ENCODE results near the gene STX16.

STX16 gene

GRCh38 chr20:58677808-58678207, 26.7 kb downstream of the STX16 start:
- Histone ChIP-seq H3K36me3 (ENCODE audit: insufficient read depth, low read length) (peaks cover 67% of the 10 kb centered on the region), H3K9me2 (ENCODE audit: low read depth, low read length) (no peaks in the 10 kb centered on the region), H3K4me3 (ENCODE audit: low read depth, low read length, poor library complexity, severe bottlenecking) (no peak overlapping the region), H3K9ac (ENCODE audit: low read length) (no peak overlapping the region), H3K4me1 (ENCODE audit: insufficient read depth, low read length, severe bottlenecking) (no peaks in the 10 kb centered on the region), H3K27me3 (ENCODE audit: insufficient read depth, low read length) (no peaks in the 10 kb centered on the region), H3K79me2 (ENCODE audit: insufficient read depth, low read length) (no peaks in the 10 kb centered on the region), H3F3A (ENCODE audit: insufficient read depth, low read length) (no peaks in the 10 kb centered on the region), H3K9me3 (ENCODE audit: low read length) (no peaks in the 10 kb centered on the region), H4K20me1 (ENCODE audit: insufficient read depth, low read length) (no peaks in the 10 kb centered on the region), H2AFZ (ENCODE audit: low read length) (no peak overlapping the region), H3K27ac (ENCODE audit: low read depth, low read length, poor library complexity, severe bottlenecking) (no peak overlapping the region), H3K4me2 (ENCODE audit: low read length) (no peak overlapping the region)
- no peak for TF ChIP-seq CTCF (IDR thresholded peaks at IDR 0.05; ENCODE audit: low read length)
- TF ChIP-seq EZH2 (IDR thresholded peaks at IDR 0.05; ENCODE audit: borderline replicate concordance, low read length): no peak

DNA sequence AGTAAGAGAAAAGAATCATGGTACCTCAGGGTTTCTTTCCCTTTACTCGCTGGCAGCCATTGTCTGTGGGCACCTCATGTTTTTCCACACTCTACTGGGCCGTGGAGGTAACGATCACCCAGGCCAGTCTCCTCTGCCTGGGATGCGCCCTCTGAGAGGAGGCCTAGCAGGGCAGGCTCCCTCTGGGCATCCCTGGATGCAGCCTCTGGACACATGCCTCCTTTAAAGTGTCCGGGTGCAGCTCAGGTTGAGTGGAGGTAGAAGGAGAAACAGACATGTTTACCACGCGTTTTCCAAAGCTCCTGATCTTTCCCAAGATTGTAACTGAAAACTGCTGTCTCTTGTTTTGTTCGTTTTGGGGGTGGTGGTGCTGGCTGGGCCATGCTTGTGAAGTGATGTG, 27.7 kb downstream of the STX16 start:
- Histone ChIP-seq H3K27ac (ENCODE audit: low read depth, low read length, poor library complexity, severe bottlenecking) (no peak overlapping the region), H3K9me2 (ENCODE audit: low read depth, low read length) (no peaks in the 10 kb centered on the region), H3K9me3 (ENCODE audit: low read length) (no peaks in the 10 kb centered on the region), H3K4me3 (ENCODE audit: low read depth, low read length, poor library complexity, severe bottlenecking) (no peak overlapping the region), H3K4me1 (ENCODE audit: insufficient read depth, low read length, severe bottlenecking) (no peaks in the 10 kb centered on the region), H3K4me2 (ENCODE audit: low read length) (no peak overlapping the region), H3K36me3 (ENCODE audit: insufficient read depth, low read length) (peaks cover 57% of the 10 kb centered on the region), H3K27me3 (ENCODE audit: insufficient read depth, low read length) (no peaks in the 10 kb centered on the region), H3K79me2 (ENCODE audit: insufficient read depth, low read length) (no peaks in the 10 kb centered on the region), H3F3A (ENCODE audit: insufficient read depth, low read length) (no peaks in the 10 kb centered on the region), H2AFZ (ENCODE audit: low read length) (no peak overlapping the region), H4K20me1 (ENCODE audit: insufficient read depth, low read length) (no peaks in the 10 kb centered on the region), H3K9ac (ENCODE audit: low read length) (no peak overlapping the region)
- TF ChIP-seq EZH2 (IDR thresholded peaks at IDR 0.05; ENCODE audit: borderline replicate concordance, low read length) (no peak), CTCF (IDR thresholded peaks at IDR 0.05; ENCODE audit: low read length) (no peak)

- Histone ChIP-seq H3K4me2 (ENCODE audit: low read length) (no peak overlapping the region), H3K4me3 (ENCODE audit: low read depth, low read length, poor library complexity, severe bottlenecking) (no peak overlapping the region), H3K27ac (ENCODE audit: low read depth, low read length, poor library complexity, severe bottlenecking) (no peak overlapping the region), H3F3A (ENCODE audit: insufficient read depth, low read length) (no peaks in the 10 kb centered on the region), H2AFZ (ENCODE audit: low read length) (no peak overlapping the region), H3K79me2 (ENCODE audit: insufficient read depth, low read length) (no peaks in the 10 kb centered on the region), H3K9me3 (ENCODE audit: low read length) (no peaks in the 10 kb centered on the region), H3K9ac (ENCODE audit: low read length) (no peak overlapping the region), H3K27me3 (ENCODE audit: insufficient read depth, low read length) (no peaks in the 10 kb centered on the region), H3K9me2 (ENCODE audit: low read depth, low read length) (no peaks in the 10 kb centered on the region), H3K36me3 (ENCODE audit: insufficient read depth, low read length) (peaks cover 17% of the 10 kb centered on the region), H4K20me1 (ENCODE audit: insufficient read depth, low read length) (no peaks in the 10 kb centered on the region), H3K4me1 (ENCODE audit: insufficient read depth, low read length, severe bottlenecking) (no peaks in the 10 kb centered on the region)
- no peak for TF ChIP-seq EZH2 (IDR thresholded peaks at IDR 0.05; ENCODE audit: borderline replicate concordance, low read length)
- no peak for TF ChIP-seq CTCF (IDR thresholded peaks at IDR 0.05; ENCODE audit: low read length)
Observed at GRCh38 chr20:58682656-58683531, 31.8 kb downstream of the STX16 start.
